ENCODE results near the gene ZNF516.

Gene ZNF516

GRCh38 chr18:76389716-76390115, 105.3 kb downstream of the ZNF516 start (continued):
- TF ChIP-seq ZFP3 (tag by site-specific recombination; IDR thresholded peaks at IDR 0.05; ENCODE audit: low read depth) (no peak), GLI4 (tag by site-specific recombination; IDR thresholded peaks at IDR 0.05) (no peak), ZNF571 (tag by site-specific recombination; IDR thresholded peaks at IDR 0.05) (no peak), PBX3 (CRISPR knock-in tag; IDR thresholded peaks at IDR 0.05) (no peak), ZSCAN23 (tag by site-specific recombination; IDR thresholded peaks at IDR 0.05) (no peak), ZNF214 (tag by site-specific recombination; IDR thresholded peaks at IDR 0.05; ENCODE audit: borderline replicate concordance) (no peak), ZNF148 (tag by site-specific recombination; IDR thresholded peaks at IDR 0.05; ENCODE audit: borderline replicate concordance) (no peak), MZF1 (tag by site-specific recombination; IDR thresholded peaks at IDR 0.05; ENCODE audit: borderline replicate concordance) (no peak)

GRCh38 chr18:76388891-76389423, 106.1 kb downstream of the ZNF516 start:
- TF ChIP-seq TRIM28 (IDR thresholded peaks at IDR 0.05; ENCODE audit: borderline replicate concordance, low read length) = no peak
- TF ChIP-seq MEIS1 (CRISPR knock-in tag; IDR thresholded peaks at IDR 0.05; ENCODE audit: borderline replicate concordance) = no peak
- TF ChIP-seq KLF10 (tag by site-specific recombination; IDR thresholded peaks at IDR 0.05) = no peak
- Histone ChIP-seq H3K4me1 (ENCODE audit: control insufficient read depth, insufficient read depth, low read length) (no peaks in the 10 kb centered on the region), H3K36me3 (ENCODE audit: control insufficient read depth in 2 of 2, insufficient read depth in 1 of 2, low read length in 2 of 2) (no peaks in the 10 kb centered on the region), H3K9me3 (ENCODE audit: control insufficient read depth, insufficient read depth, low read depth, low read length) (no peaks in the 10 kb centered on the region), H3K4me3 (ENCODE audit: low read depth, low read length) (no peak overlapping the region), H3K27ac (ENCODE audit: extremely low read depth, low read depth, low read length) (no peak overlapping the region)
- POLR2A ChIA-PET = no interaction called here
- CTCF ChIA-PET = interaction anchor here (0.6 to 2.2 kb wide), 4 partner anchors 10 to 320 kb away, joined by 3 to 19 read pairs (median 4); no protein-coding TSS in a partner anchor

GRCh38 chr18:76388261-76388660, 106.8 kb downstream of the ZNF516 start:
- CTCF ChIA-PET = interaction anchor here (3.6 kb wide), 1 partner anchor 10 kb away, joined by 28 read pairs; no protein-coding TSS in a partner anchor
- H3K4me3 ChIP-seq (ENCODE audit: low read depth, low read length) = no peak overlapping the region
- no peaks in the 10 kb centered on the region for H3K36me3 ChIP-seq (ENCODE audit: control insufficient read depth in 2 of 2, insufficient read depth in 1 of 2, low read length in 2 of 2)
- TF ChIP-seq ZNF433 (tag by site-specific recombination; IDR thresholded peaks at IDR 0.05; ENCODE audit: low read depth) (no peak), ZNF2 (tag by site-specific recombination; IDR thresholded peaks at IDR 0.05) (no peak), ZNF830 (tag by site-specific recombination; IDR thresholded peaks at IDR 0.05; ENCODE audit: low read depth) (no peak), ZSCAN18 (tag by site-specific recombination; IDR thresholded peaks at IDR 0.05) (no peak), ZIC2 (tag by site-specific recombination; IDR thresholded peaks at IDR 0.05) (no peak), ZNF560 (tag by site-specific recombination; IDR thresholded peaks at IDR 0.05; ENCODE audit: borderline replicate concordance) (no peak), ZNF221 (tag by site-specific recombination; IDR thresholded peaks at IDR 0.05; ENCODE audit: borderline replicate concordance) (no peak)
- no peak overlapping the region for H3K27ac ChIP-seq (ENCODE audit: extremely low read depth, low read depth, low read length)
- no peaks in the 10 kb centered on the region for H3K9me3 ChIP-seq (ENCODE audit: control insufficient read depth, insufficient read depth, low read depth, low read length)
- H3K4me1 ChIP-seq (ENCODE audit: control insufficient read depth, insufficient read depth, low read length) = no peaks in the 10 kb centered on the region
- POLR2A ChIA-PET = no interaction called here

Measured in HEK293 (cell line).